K562 (cell line): Measurements from ENCODE around the gene MRPL48. TPM values are rescaled to one million over a fixed set of nuclear protein-coding genes. Genes with fewer than 3 reads are reported as not detected.

Experiments used
- ATAC-seq: fragments of 200-7000 bp; cut with Tn5 transposase; 3 replicates; pipeline ENCODE4 v1.9.1; 2020; ENCODE audit warnings: moderate library complexity
- BruUV-seq: library from RNA; stranded (reverse); fragments of 400-500 nt; replicated peaks from 2 replicates; lab custom pipeline; 2021; lab: Mats Ljungman, UMichigan
- CTCF ChIA-PET: fragments of 300-600 bp; formaldehyde crosslinking; extraction: SDS; loops from one replicate; lab custom pipeline; 2021; ENCODE audit warnings: low intra/inter-chr PET ratio; lab: Yijun Ruan, JAX
- POLR2A ChIA-PET: fragments of 300-600, 350-650 bp; sonication (Branson Sonifier 250); formaldehyde crosslinking; extraction: SDS; loops from one replicate; lab custom pipeline; 2021; ENCODE audit warnings: antibody characterized with exemption, inconsistent platforms; lab: Yijun Ruan, JAX
- DNase-seq, 4 experiments: peaks; one replicate each; pipeline versions ENCODE4 v3.0.0 to v3.0.0-alpha.2; 2011 to 2018; ENCODE audit warnings: low spot score in 3 of 4, mixed read lengths in 3 of 4; ENCODE audit errors: extremely low read depth in 1 of 4
- FAIRE-seq: peaks from 2 replicates; lab custom pipeline; 2011; peaks lifted over from hg19 to GRCh38; lab: Jason Lieb, UNC
- H2AFZ ChIP-seq: 2 replicates; pipeline ENCODE4 v1.6.0; 2011; ENCODE audit warnings: low read depth, low read length, control low read depth, inconsistent platforms
- H3K27ac ChIP-seq: fragments of 200-600 bp; 3 replicates; pipeline ENCODE4 v1.8.0; 2011; ENCODE audit warnings: low read depth, mild to moderate bottlenecking, control low read depth, inconsistent platforms, low read length, moderate library complexity, mixed read lengths; ENCODE audit errors: extremely low read depth
- H3K27me3 ChIP-seq, 2 experiments: fragments of 300-600 bp in 1 of 2; 2 replicates in 1 of 2; 3 replicates in 1 of 2; pipeline versions ENCODE4 v1.6.0 to v1.8.0; 2011; ENCODE audit warnings: inconsistent platforms in 2 of 2, low read length in 2 of 2, mild to moderate bottlenecking in 1 of 2, mixed read lengths in 1 of 2, moderate library complexity in 1 of 2; ENCODE audit not compliant: control insufficient read depth in 2 of 2, insufficient read depth in 2 of 2
- H3K36me3 ChIP-seq: fragments of 300-600 bp; 3 replicates; pipeline ENCODE4 v1.8.0; 2011; ENCODE audit warnings: mild to moderate bottlenecking, low read length, inconsistent platforms; ENCODE audit not compliant: control insufficient read depth, insufficient read depth
- H3K4me1 ChIP-seq, 2 experiments: fragments of 200-600 bp in 1 of 2; replicated peaks in 1 of 2; 2 replicates in 1 of 2; 3 replicates in 1 of 2; pipeline versions ENCODE4 v1.5.1 to v1.8.0; 2011; ENCODE audit warnings: inconsistent platforms in 2 of 2, low read length in 2 of 2, mild to moderate bottlenecking in 1 of 2, mixed read lengths in 1 of 2, moderate library complexity in 1 of 2; ENCODE audit not compliant: control insufficient read depth in 2 of 2, insufficient read depth in 2 of 2
- H3K4me2 ChIP-seq: 2 replicates; pipeline ENCODE4 v1.6.1; 2011; ENCODE audit warnings: low read length, control low read depth, inconsistent platforms, mixed read lengths; ENCODE audit not compliant: insufficient read depth
- H3K4me3 ChIP-seq: fragments of 200-600 bp; sonication (generic), shearing (Covaris generic); 2 replicates; pipeline ENCODE4 v1.5.1; 2016; ENCODE audit warnings: control low read depth, inconsistent platforms
- H3K79me2 ChIP-seq: fragments of 200-600 bp; 3 replicates; pipeline ENCODE4 v1.8.0; 2011; ENCODE audit warnings: low read length, inconsistent platforms; ENCODE audit not compliant: control insufficient read depth, insufficient read depth
- H3K9ac ChIP-seq, 2 experiments: 2 replicates each; pipeline versions ENCODE4 v1.6.0 to v1.6.1; 2011; ENCODE audit warnings: low read depth in 2 of 2, low read length in 2 of 2, control low read depth in 1 of 2, inconsistent platforms in 1 of 2, mild to moderate bottlenecking in 1 of 2, mixed read lengths in 1 of 2; ENCODE audit not compliant: insufficient read depth in 1 of 2
- H3K9me1 ChIP-seq: one replicate; pipeline ENCODE4 v1.6.0; 2011; ENCODE audit warnings: inconsistent platforms, mild to moderate bottlenecking, low read length, moderate library complexity; ENCODE audit not compliant: control insufficient read depth, insufficient read depth
- H3K9me3 ChIP-seq: replicated peaks from 2 replicates; pipeline ENCODE4 v1.5.1; 2011; ENCODE audit warnings: low read depth, low read length, inconsistent platforms; ENCODE audit not compliant: control insufficient read depth, insufficient read depth
- H4K20me1 ChIP-seq: replicated peaks from 2 replicates; pipeline ENCODE4 v1.6.1; 2011; ENCODE audit warnings: low read length, inconsistent platforms, mixed read lengths; ENCODE audit not compliant: control insufficient read depth, insufficient read depth
- BRD4 ChIP-seq: fragments of 200-600 bp; sonication (generic); IDR thresholded peaks from 2 replicates; pipeline ENCODE4 v1.6.1; 2017; ENCODE audit warnings: inconsistent platforms
- CBX8 ChIP-seq: fragments of 200-600 bp; sonication (generic); IDR thresholded peaks from 2 replicates; pipeline ENCODE4 v1.6.1; 2012; ENCODE audit warnings: borderline replicate concordance, mixed run types, low read depth, mild to moderate bottlenecking, moderate library complexity, mixed read lengths, low read length, control low read depth, inconsistent platforms; ENCODE audit not compliant: poor library complexity, severe bottlenecking; ENCODE audit errors: extremely low read depth
- ELF2 ChIP-seq: fragments of 250-450 bp; sonication (Bioruptor Pico); IDR thresholded peaks from 2 replicates; pipeline ENCODE4 v1.5.0; 2021; ENCODE audit warnings: mild to moderate bottlenecking
- ETS2 ChIP-seq: IDR thresholded peaks from 2 replicates; pipeline ENCODE4 v1.6.1; 2016; ENCODE audit warnings: borderline replicate concordance, missing genetic modification characterization, mild to moderate bottlenecking, moderate library complexity, missing compliant biosample characterization; ENCODE audit not compliant: poor library complexity, severe bottlenecking
- HOXB6 ChIP-seq: fragments of 250-450 bp; sonication (Bioruptor Pico); IDR thresholded peaks from 2 replicates; pipeline ENCODE4 v1.5.1; 2022; ENCODE audit warnings: mild to moderate bottlenecking, borderline replicate concordance
- MIER1 ChIP-seq: fragments of 450-650 bp; IDR thresholded peaks from 2 replicates; pipeline ENCODE4 v1.6.1; 2016; ENCODE audit warnings: antibody characterized with exemption, mild to moderate bottlenecking, low read depth
- MYC ChIP-seq, 2 experiments: fragments of 250-450 bp in 1 of 2; sonication (Bioruptor Pico) in 1 of 2; IDR thresholded peaks; 2 replicates each; pipeline versions ENCODE4 v1.5.1 to v1.6.1; 2012 to 2021; ENCODE audit warnings: low read depth in 2 of 2, borderline replicate concordance in 1 of 2, improper control_type of control experiment in 1 of 2, low read length in 1 of 2, mild to moderate bottlenecking in 1 of 2, moderate library complexity in 1 of 2
- PHB2 ChIP-seq: fragments of 450-650 bp; IDR thresholded peaks from 2 replicates; pipeline ENCODE4 v1.6.1; 2017; ENCODE audit warnings: low read depth
- ZKSCAN1 ChIP-seq: fragments of 150-350 bp; IDR thresholded peaks from 2 replicates; pipeline ENCODE4 v1.6.1; 2016; ENCODE audit warnings: low read depth, low read length
- ZNF133 ChIP-seq: fragments of 250-450 bp; sonication (Bioruptor Pico); IDR thresholded peaks from 2 replicates; pipeline ENCODE4 v1.4.0; 2020; ENCODE audit warnings: mild to moderate bottlenecking
- ZNF23 ChIP-seq: fragments of 250-450 bp; sonication (Bioruptor Pico); IDR thresholded peaks from 2 replicates; pipeline ENCODE4 v1.4.0; 2020; ENCODE audit warnings: mild to moderate bottlenecking
- ZNF232 ChIP-seq: sonication (generic); formaldehyde crosslinking; IDR thresholded peaks from 2 replicates; pipeline ENCODE4 v1.8.0; 2022; ENCODE audit warnings: mild to moderate bottlenecking, missing genetic modification reagents
- ZNF589 ChIP-seq: fragments of 200-800 bp; sonication (Bioruptor generic); IDR thresholded peaks from 2 replicates; pipeline ENCODE4 v1.6.1; 2016; ENCODE audit warnings: low read depth, missing genetic modification characterization, missing compliant biosample characterization
- WGBS: fragments of 100-300 bp; shearing (Covaris generic); methylation state at CpG from one replicate; pipeline ENCODE4 v1.1.6; 2016; ENCODE audit warnings: low coverage, mixed read lengths; ENCODE audit not compliant: insufficient coverage; ENCODE audit errors: missing lambda C conversion rate; 5-methylcytosine and 5-hydroxymethylcytosine counted together
- in situ Hi-C: fragments of 300-500 bp; cut with MboI; formaldehyde crosslinking; loops from 4 replicates; pipeline ENCODE4 v1.15.0; 2018; ENCODE audit warnings: inconsistent platforms, mixed read lengths
- intact Hi-C: fragments of 100-400 bp; cut with micrococcal nuclease; formaldehyde crosslinking; loops from 2 replicates; pipeline ENCODE4 v1.14.2; 2022
- polyA plus RNA-seq, 8 experiments: library from polyadenylated mRNA; depleted of rRNA in 4 of 8; stranded (reverse) in 5 of 8; unstranded in 3 of 8; fragments of >200 nt; fragmentation: Nextera tagmentation in 2 of 8; fragmentation: Illumina TruSeq in 1 of 8; extraction: Ambion mirVana in 2 of 8; extraction: Trizol in 1 of 8; gene quantifications; 2 replicates each; pipeline versions ENCODE4 v1.2.1 to v1.2.3, GENCODE V29; 2011 to 2014; ENCODE audit warnings: inconsistent platforms in 1 of 8, missing spikeins in 1 of 8
- total RNA-seq, 7 experiments: library from RNA; depleted of rRNA in 6 of 7; stranded (reverse); fragments of >200 nt in 6 of 7; fragmentation: Illumina TruSeq in 2 of 7; extraction: Trizol in 2 of 7; gene quantifications; 2 replicates each; pipeline versions ENCODE4 v1.2.1 to v1.2.3, GENCODE V29; 2011 to 2021; ENCODE audit warnings: low replicate concordance in 1 of 7
- TF ChIP-seq, protein P1 (sequence below): sonication (generic); formaldehyde crosslinking; IDR thresholded peaks from 2 replicates; pipeline ENCODE4 v1.8.1; 2022; ENCODE audit warnings: missing genetic modification reagents
- TF ChIP-seq, protein P2 (sequence below), 2 experiments: fragments of 200-800 bp in 1 of 2; sonication (Bioruptor generic) in 1 of 2; sonication (generic) in 1 of 2; formaldehyde crosslinking in 1 of 2; IDR thresholded peaks in 1 of 2; conservative IDR thresholded peaks in 1 of 2; 2 replicates each; pipeline versions ENCODE4 v1.5.0 to v1.6.1; 2016 to 2020; ENCODE audit warnings: missing compliant biosample characterization in 1 of 2, missing genetic modification characterization in 1 of 2, missing genetic modification reagents in 1 of 2
- TF ChIP-seq, protein P3 (sequence below): sonication (generic); formaldehyde crosslinking; IDR thresholded peaks from 2 replicates; pipeline ENCODE4 v1.8.0; 2022; ENCODE audit warnings: mild to moderate bottlenecking, missing genetic modification reagents
- TF ChIP-seq, protein P4 (sequence below): sonication (generic); formaldehyde crosslinking; IDR thresholded peaks from 2 replicates; pipeline ENCODE4 v1.8.1; 2022; ENCODE audit warnings: missing genetic modification reagents

Gene MRPL48
- total and polyA plus RNA-seq, 9 of the 15 experiments (the other 6 are each of a cell fraction or from before 2014, with no cell fraction given), result 66.0 to 237 (median 104) TPM

DNA sequence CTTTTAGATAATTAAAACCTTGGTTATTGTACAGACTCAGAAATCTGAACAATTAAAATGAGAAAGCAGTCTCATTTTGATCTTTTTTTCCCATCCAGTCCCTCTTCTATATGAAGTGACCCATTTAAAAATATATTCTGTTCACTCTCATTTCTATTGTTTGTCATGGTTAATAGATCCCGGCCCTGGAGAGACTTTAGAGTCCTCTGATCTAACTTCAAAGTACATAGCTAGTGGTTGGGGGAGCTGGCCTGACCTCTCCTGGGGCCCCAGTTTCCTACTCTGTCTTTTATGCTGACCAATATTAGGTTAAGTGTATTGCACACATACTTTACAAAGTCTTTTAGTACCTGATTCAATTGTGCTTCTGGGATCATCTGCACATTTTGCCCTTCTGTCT lies 13.5 kb downstream of the MRPL48 start:
- H3K4me1 ChIP-seq, result peaks cover 0 to 7% of the 10 kb centered on the region in 2 experiments; a peak in 3 of 5 replicates
- peaks cover 18% of the 10 kb centered on the region; the same call in 1 of the 3 replicates for H3K79me2 ChIP-seq
- CTCF ChIA-PET, result no interaction called here
- no peak overlapping the region for H3K4me2 ChIP-seq
- no peak overlapping the region for H2AFZ ChIP-seq
- 56% methylated on average over 1 of the region's 1 CpG for WGBS
- no TSS peak for BruUV-seq
- FAIRE-seq (no peak), DNase-seq (no peak), ATAC-seq (no peak)
- H3K9me3 ChIP-seq, result no peaks in the 10 kb centered on the region
- peaks cover 25% of the 10 kb centered on the region; the same call in 1 of the 3 replicates for H3K36me3 ChIP-seq
- in situ Hi-C loops, result no loop called here
- intact Hi-C loops, result no loop called here
- POLR2A ChIA-PET, result interaction anchor here (0.9 to 3.6 kb wide), 2 partner anchors 13 to 22 kb away, joined by 4 to 22 read pairs; partner anchors contain the start of gene MRPL48
- H4K20me1 ChIP-seq, result peaks cover 3% of the 10 kb centered on the region
- no peaks in the 10 kb centered on the region for H3K27me3 ChIP-seq
- no peak overlapping the region for H3K27ac ChIP-seq
- H3K9me1 ChIP-seq, result no peaks in the 10 kb centered on the region
- H3K4me3 ChIP-seq, result no peak overlapping the region
- H3K9ac ChIP-seq, result no peak overlapping the region
- TF ChIP-seq MIER1 (no peak), PHB2 (no peak), MYC (IDR thresholded peaks at IDR 0.05; ENCODE audit: low read depth, low read length) (no peak), MYC (CRISPR knock-in tag; IDR thresholded peaks at IDR 0.05; ENCODE audit: borderline replicate concordance, low read depth) (no peak), HOXB6 (CRISPR knock-in tag) (no peak), ZKSCAN1 (no peak), BRD4 (no peak), ZNF23 (CRISPR knock-in tag) (no peak), ELF2 (CRISPR knock-in tag) (no peak), CBX8 (no peak), ZNF232 (no peak), ZNF133 (CRISPR knock-in tag) (no peak), ZNF589 (no peak), ETS2 (tag) (no peak)
- TF ChIP-seq, protein P1, sequence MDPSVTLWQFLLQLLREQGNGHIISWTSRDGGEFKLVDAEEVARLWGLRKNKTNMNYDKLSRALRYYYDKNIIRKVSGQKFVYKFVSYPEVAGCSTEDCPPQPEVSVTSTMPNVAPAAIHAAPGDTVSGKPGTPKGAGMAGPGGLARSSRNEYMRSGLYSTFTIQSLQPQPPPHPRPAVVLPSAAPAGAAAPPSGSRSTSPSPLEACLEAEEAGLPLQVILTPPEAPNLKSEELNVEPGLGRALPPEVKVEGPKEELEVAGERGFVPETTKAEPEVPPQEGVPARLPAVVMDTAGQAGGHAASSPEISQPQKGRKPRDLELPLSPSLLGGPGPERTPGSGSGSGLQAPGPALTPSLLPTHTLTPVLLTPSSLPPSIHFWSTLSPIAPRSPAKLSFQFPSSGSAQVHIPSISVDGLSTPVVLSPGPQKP, result no peak
- TF ChIP-seq, protein P2, sequence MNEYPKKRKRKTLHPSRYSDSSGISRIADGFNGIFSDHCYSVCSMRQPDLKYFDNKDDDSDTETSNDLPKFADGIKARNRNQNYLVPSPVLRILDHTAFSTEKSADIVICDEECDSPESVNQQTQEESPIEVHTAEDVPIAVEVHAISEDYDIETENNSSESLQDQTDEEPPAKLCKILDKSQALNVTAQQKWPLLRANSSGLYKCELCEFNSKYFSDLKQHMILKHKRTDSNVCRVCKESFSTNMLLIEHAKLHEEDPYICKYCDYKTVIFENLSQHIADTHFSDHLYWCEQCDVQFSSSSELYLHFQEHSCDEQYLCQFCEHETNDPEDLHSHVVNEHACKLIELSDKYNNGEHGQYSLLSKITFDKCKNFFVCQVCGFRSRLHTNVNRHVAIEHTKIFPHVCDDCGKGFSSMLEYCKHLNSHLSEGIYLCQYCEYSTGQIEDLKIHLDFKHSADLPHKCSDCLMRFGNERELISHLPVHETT (CRISPR knock-in tag; conservative IDR thresholded peaks at IDR 0.05 in 1 of 2, IDR thresholded peaks at IDR 0.05 in 1 of 2), result no peak
- TF ChIP-seq, protein P3, sequence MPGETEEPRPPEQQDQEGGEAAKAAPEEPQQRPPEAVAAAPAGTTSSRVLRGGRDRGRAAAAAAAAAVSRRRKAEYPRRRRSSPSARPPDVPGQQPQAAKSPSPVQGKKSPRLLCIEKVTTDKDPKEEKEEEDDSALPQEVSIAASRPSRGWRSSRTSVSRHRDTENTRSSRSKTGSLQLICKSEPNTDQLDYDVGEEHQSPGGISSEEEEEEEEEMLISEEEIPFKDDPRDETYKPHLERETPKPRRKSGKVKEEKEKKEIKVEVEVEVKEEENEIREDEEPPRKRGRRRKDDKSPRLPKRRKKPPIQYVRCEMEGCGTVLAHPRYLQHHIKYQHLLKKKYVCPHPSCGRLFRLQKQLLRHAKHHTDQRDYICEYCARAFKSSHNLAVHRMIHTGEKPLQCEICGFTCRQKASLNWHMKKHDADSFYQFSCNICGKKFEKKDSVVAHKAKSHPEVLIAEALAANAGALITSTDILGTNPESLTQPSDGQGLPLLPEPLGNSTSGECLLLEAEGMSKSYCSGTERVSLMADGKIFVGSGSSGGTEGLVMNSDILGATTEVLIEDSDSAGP, result no peak
- TF ChIP-seq, protein P4, sequence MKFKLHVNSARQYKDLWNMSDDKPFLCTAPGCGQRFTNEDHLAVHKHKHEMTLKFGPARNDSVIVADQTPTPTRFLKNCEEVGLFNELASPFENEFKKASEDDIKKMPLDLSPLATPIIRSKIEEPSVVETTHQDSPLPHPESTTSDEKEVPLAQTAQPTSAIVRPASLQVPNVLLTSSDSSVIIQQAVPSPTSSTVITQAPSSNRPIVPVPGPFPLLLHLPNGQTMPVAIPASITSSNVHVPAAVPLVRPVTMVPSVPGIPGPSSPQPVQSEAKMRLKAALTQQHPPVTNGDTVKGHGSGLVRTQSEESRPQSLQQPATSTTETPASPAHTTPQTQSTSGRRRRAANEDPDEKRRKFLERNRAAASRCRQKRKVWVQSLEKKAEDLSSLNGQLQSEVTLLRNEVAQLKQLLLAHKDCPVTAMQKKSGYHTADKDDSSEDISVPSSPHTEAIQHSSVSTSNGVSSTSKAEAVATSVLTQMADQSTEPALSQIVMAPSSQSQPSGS (CRISPR knock-in tag), result no peak
